ENCODE results near the gene KRTAP5-7.
"Not testable (repeated sequence)": the region's sequence is repeated elsewhere in the genome, so short reads cannot be mapped to it uniquely, and the experiment has no call there.

KRTAP5-7 gene

GRCh38 chr11:71526796-71527575 is at the start of gene KRTAP5-7:
TSS of gene KRTAP5-7 (plus strand) at chr11:71527267. CDS start at chr11:71527301, 34 bp downstream.
- H3K4me1 Mint-ChIP-seq; H3K36me3 Mint-ChIP-seq; DNase-seq (ENCODE audit: low spot score in 2 of 2); H3K9me3 Mint-ChIP-seq; ATAC-seq; H3K27ac Mint-ChIP-seq; H3K4me3 Mint-ChIP-seq: not testable (repeated sequence)

- Mint-ChIP-seq H3K4me1 (no peaks in the 10 kb centered on the region), H3K4me3 (no peak overlapping the region), H3K9me3 (no peaks in the 10 kb centered on the region), H3K36me3 (peaks cover 87% of the 10 kb centered on the region), H3K27ac (no peak overlapping the region)
- no peak for ATAC-seq
- no peak for DNase-seq (ENCODE audit: low spot score in 2 of 2)
Observed at GRCh38 chr11:71477641-71478527, 49.2 kb upstream of the KRTAP5-7 start.

- H3K4me3 Mint-ChIP-seq, result no peak overlapping the region
- no peak for ATAC-seq
- no peaks in the 10 kb centered on the region for H3K9me3 Mint-ChIP-seq
- H3K4me1 Mint-ChIP-seq, result no peaks in the 10 kb centered on the region
- no peak overlapping the region for H3K27ac Mint-ChIP-seq
- H3K36me3 Mint-ChIP-seq, result peaks cover 89% of the 10 kb centered on the region
- DNase-seq (ENCODE audit: low spot score in 2 of 2), result no peak
Observed at GRCh38 chr11:71478528-71478840, 48.6 kb upstream of the KRTAP5-7 start.

- Mint-ChIP-seq H3K4me3 (no peak overlapping the region), H3K4me1 (peaks cover 13% of the 10 kb centered on the region), H3K9me3 (no peaks in the 10 kb centered on the region), H3K27ac (no peak overlapping the region), H3K36me3 (peaks cover 87% of the 10 kb centered on the region)
- no peak for ATAC-seq
- DNase-seq (ENCODE audit: low spot score in 2 of 2), result no peak
Observed at GRCh38 chr11:71481101-71481960, 45.7 kb upstream of the KRTAP5-7 start.

GRCh38 chr11:71482216-71482615 is 44.9 kb upstream of the KRTAP5-7 start:
- H3K9me3 Mint-ChIP-seq, result no peaks in the 10 kb centered on the region
- ATAC-seq (no peak), DNase-seq (ENCODE audit: low spot score in 2 of 2) (no peak)
- H3K4me1 Mint-ChIP-seq, result peaks cover 13% of the 10 kb centered on the region
- no peak overlapping the region for H3K27ac Mint-ChIP-seq
- peaks cover 87% of the 10 kb centered on the region for H3K36me3 Mint-ChIP-seq
- no peak overlapping the region for H3K4me3 Mint-ChIP-seq

GRCh38 chr11:71482746-71483364 is 44.2 kb upstream of the KRTAP5-7 start:
- no peak for DNase-seq (ENCODE audit: low spot score in 2 of 2)
- Mint-ChIP-seq H3K27ac (no peak overlapping the region), H3K36me3 (peaks cover 87% of the 10 kb centered on the region)

GRCh38 chr11:71483692-71484091 is 43.4 kb upstream of the KRTAP5-7 start:
- Mint-ChIP-seq H3K27ac (no peak overlapping the region), H3K36me3 (peaks cover 87% of the 10 kb centered on the region), H3K4me1 (peaks cover 24% of the 10 kb centered on the region), H3K4me3 (no peak overlapping the region), H3K9me3 (no peaks in the 10 kb centered on the region)
- no peak for DNase-seq (ENCODE audit: low spot score in 2 of 2)
- no peak for ATAC-seq

More at GRCh38 chr11:71482746-71483364, 44.2 kb upstream of the KRTAP5-7 start:
- Mint-ChIP-seq H3K4me1 (peaks cover 16% of the 10 kb centered on the region), H3K9me3 (no peaks in the 10 kb centered on the region), H3K4me3 (no peak overlapping the region)
- no peak for ATAC-seq

- Mint-ChIP-seq H3K9me3 (no peaks in the 10 kb centered on the region), H3K4me1 (peaks cover 32% of the 10 kb centered on the region), H3K4me3 (no peak overlapping the region), H3K27ac (no peak overlapping the region), H3K36me3 (peaks cover 87% of the 10 kb centered on the region)
- DNase-seq (ENCODE audit: low spot score in 2 of 2) (no peak), ATAC-seq (no peak)
Observed at GRCh38 chr11:71484248-71485062, 42.6 kb upstream of the KRTAP5-7 start.

- DNase-seq (ENCODE audit: low spot score in 2 of 2) (no peak), ATAC-seq (no peak)
- H3K27ac Mint-ChIP-seq, result no peak overlapping the region
- H3K4me1 Mint-ChIP-seq, result peaks cover 36% of the 10 kb centered on the region
- no peaks in the 10 kb centered on the region for H3K9me3 Mint-ChIP-seq
- H3K36me3 Mint-ChIP-seq, result peaks cover 86% of the 10 kb centered on the region
- no peak overlapping the region for H3K4me3 Mint-ChIP-seq
Observed at GRCh38 chr11:71485063-71485399, 42.0 kb upstream of the KRTAP5-7 start.

- H3K9me3 Mint-ChIP-seq, result no peaks in the 10 kb centered on the region
- peaks cover 82% of the 10 kb centered on the region for H3K36me3 Mint-ChIP-seq
- ATAC-seq (no peak), DNase-seq (ENCODE audit: low spot score in 2 of 2) (no peak)
- peaks cover 36% of the 10 kb centered on the region for H3K4me1 Mint-ChIP-seq
- H3K4me3 Mint-ChIP-seq, result no peak overlapping the region
- no peak overlapping the region for H3K27ac Mint-ChIP-seq
Observed at GRCh38 chr11:71485466-71485865, 41.6 kb upstream of the KRTAP5-7 start.

- DNase-seq (ENCODE audit: low spot score in 2 of 2) (no peak), ATAC-seq (no peak)
- Mint-ChIP-seq H3K4me3 (no peak overlapping the region), H3K36me3 (peaks cover 73% of the 10 kb centered on the region), H3K9me3 (no peaks in the 10 kb centered on the region), H3K4me1 (peaks cover 39% of the 10 kb centered on the region), H3K27ac (no peak overlapping the region)
Observed at GRCh38 chr11:71486320-71486719, 40.7 kb upstream of the KRTAP5-7 start.

- Mint-ChIP-seq H3K36me3 (peaks cover 75% of the 10 kb centered on the region), H3K4me1 (peaks cover 48% of the 10 kb centered on the region), H3K9me3 (no peaks in the 10 kb centered on the region), H3K27ac (peak overlapping the region; percentile 96), H3K4me3 (peak overlapping the region; percentile 25)
- no peak for ATAC-seq
- DNase-seq (ENCODE audit: low spot score in 2 of 2), result no peak
Observed at GRCh38 chr11:71488681-71489270, 38.3 kb upstream of the KRTAP5-7 start.

GRCh38 chr11:71489311-71490043 is 37.6 kb upstream of the KRTAP5-7 start:
- Mint-ChIP-seq H3K4me3 (peak overlapping the region; percentile 25), H3K4me1 (peaks cover 48% of the 10 kb centered on the region), H3K36me3 (peaks cover 80% of the 10 kb centered on the region), H3K9me3 (no peaks in the 10 kb centered on the region), H3K27ac (peak overlapping the region; percentile 96)
- peak; percentile 93 for ATAC-seq
- peak; percentile 15 to 66 for DNase-seq (ENCODE audit: low spot score in 2 of 2)

Measured in stimulated activated effector memory CD8-positive, alpha-beta T cell treated with anti-CD3 and anti-CD28 coated beads, Interleukin-12 subunit alpha, Interleukin-12 subunit beta, amount 100 ng/mL, for 72 hours (primary cell).